ENCODE results near the gene PRDM15.

Gene PRDM15

DNA sequence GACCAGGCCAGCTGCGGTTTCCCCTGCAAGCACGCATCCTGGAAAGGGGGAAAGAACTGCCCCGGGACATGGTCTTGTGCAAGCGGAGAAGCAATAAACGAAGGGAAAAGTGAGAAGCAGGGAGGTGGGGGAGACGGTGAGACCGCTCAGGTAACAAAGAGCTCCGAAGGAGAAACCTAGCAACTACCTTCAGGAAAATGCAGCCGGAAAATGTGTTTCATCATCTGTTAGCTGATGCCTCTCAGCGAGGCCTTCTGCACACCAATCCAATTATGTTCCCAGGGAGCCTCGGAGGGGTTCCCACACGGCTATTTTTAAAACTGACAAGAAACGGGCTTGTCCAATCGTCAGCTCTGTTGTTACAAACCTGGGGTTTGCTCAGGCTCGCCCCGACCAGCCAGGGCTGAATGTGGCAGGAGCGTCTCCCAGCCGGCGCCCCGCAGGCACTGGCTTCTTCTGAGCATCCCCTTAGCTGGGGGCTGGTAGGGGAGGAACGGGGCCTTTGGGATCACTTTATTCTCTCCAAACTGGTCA lies 115.7 kb downstream of the PRDM15 start:
- H3K9ac ChIP-seq (ENCODE audit: low read length): no peak overlapping the region
- no peaks in the 10 kb centered on the region for H3K4me1 ChIP-seq (ENCODE audit: low read length)
- no peaks in the 10 kb centered on the region for H3K79me2 ChIP-seq (ENCODE audit: low read length)
- no peaks in the 10 kb centered on the region for H4K20me1 ChIP-seq (ENCODE audit: insufficient read depth, low read length)
- H3K27me3 ChIP-seq (ENCODE audit: low read depth, low read length): 0 out of 2 replicates have a peak, but pooled peaks cover 3% of the 10 kb centered on the region
- no peak overlapping the region for H3K27ac ChIP-seq (ENCODE audit: low read length)
- no peaks in the 10 kb centered on the region for H3K36me3 ChIP-seq (replicated peaks; ENCODE audit: low read depth, low read length)
- no peak overlapping the region for H2AFZ ChIP-seq (ENCODE audit: low read depth, low read length)
- no peak for TF ChIP-seq EZH2phosphoT487 (IDR thresholded peaks at IDR 0.05; ENCODE audit: low read depth)
- TF ChIP-seq, protein P1, sequence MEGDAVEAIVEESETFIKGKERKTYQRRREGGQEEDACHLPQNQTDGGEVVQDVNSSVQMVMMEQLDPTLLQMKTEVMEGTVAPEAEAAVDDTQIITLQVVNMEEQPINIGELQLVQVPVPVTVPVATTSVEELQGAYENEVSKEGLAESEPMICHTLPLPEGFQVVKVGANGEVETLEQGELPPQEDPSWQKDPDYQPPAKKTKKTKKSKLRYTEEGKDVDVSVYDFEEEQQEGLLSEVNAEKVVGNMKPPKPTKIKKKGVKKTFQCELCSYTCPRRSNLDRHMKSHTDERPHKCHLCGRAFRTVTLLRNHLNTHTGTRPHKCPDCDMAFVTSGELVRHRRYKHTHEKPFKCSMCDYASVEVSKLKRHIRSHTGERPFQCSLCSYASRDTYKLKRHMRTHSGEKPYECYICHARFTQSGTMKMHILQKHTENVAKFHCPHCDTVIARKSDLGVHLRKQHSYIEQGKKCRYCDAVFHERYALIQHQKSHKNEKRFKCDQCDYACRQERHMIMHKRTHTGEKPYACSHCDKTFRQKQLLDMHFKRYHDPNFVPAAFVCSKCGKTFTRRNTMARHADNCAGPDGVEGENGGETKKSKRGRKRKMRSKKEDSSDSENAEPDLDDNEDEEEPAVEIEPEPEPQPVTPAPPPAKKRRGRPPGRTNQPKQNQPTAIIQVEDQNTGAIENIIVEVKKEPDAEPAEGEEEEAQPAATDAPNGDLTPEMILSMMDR (IDR thresholded peaks at IDR 0.05; ENCODE audit: low read depth, low read length): no peak
- H3K9me3 ChIP-seq (ENCODE audit: insufficient read depth, low read length): no peaks in the 10 kb centered on the region
- H3K4me3 ChIP-seq (ENCODE audit: low read length): no peak overlapping the region
- no peak overlapping the region for H3K4me2 ChIP-seq (ENCODE audit: low read length)

DNA sequence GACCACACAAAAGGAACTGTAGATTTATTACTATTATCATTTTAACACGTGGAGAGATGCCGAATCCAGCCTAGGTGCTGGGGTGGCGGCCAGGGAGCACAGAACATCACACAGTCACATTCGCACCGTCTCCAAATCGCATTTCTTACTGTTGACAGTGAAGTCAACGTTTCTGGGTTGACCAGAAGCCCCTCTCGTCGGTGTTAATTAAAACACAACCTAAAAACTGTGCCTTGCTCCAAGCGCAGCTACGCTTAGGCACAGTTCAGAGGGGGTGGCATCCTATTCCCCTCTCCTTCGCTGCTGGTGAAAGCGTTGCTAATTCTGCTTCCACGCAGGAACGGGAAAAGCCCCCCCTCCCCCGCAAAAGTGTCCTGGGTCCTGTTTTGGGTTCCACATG lies 116.4 kb downstream of the PRDM15 start:
- no peak overlapping the region for H2AFZ ChIP-seq (ENCODE audit: low read depth, low read length)
- no peak overlapping the region for H3K27ac ChIP-seq (ENCODE audit: low read length)
- H4K20me1 ChIP-seq (ENCODE audit: insufficient read depth, low read length): no peaks in the 10 kb centered on the region
- H3K4me1 ChIP-seq (ENCODE audit: low read length): no peaks in the 10 kb centered on the region
- H3K9ac ChIP-seq (ENCODE audit: low read length): no peak overlapping the region
- no peaks in the 10 kb centered on the region for H3K36me3 ChIP-seq (replicated peaks; ENCODE audit: low read depth, low read length)
- no peak overlapping the region for H3K4me3 ChIP-seq (ENCODE audit: low read length)
- no peaks in the 10 kb centered on the region for H3K9me3 ChIP-seq (ENCODE audit: insufficient read depth, low read length)
- no peak overlapping the region for H3K4me2 ChIP-seq (ENCODE audit: low read length)
- H3K27me3 ChIP-seq (ENCODE audit: low read depth, low read length): 0 out of 2 replicates have a peak, but pooled peaks cover 3% of the 10 kb centered on the region
- H3K79me2 ChIP-seq (ENCODE audit: low read length): no peaks in the 10 kb centered on the region
- TF ChIP-seq, protein P1 (IDR thresholded peaks at IDR 0.05; ENCODE audit: low read depth, low read length): no peak
- TF ChIP-seq EZH2phosphoT487 (IDR thresholded peaks at IDR 0.05; ENCODE audit: low read depth): no peak

DNA sequence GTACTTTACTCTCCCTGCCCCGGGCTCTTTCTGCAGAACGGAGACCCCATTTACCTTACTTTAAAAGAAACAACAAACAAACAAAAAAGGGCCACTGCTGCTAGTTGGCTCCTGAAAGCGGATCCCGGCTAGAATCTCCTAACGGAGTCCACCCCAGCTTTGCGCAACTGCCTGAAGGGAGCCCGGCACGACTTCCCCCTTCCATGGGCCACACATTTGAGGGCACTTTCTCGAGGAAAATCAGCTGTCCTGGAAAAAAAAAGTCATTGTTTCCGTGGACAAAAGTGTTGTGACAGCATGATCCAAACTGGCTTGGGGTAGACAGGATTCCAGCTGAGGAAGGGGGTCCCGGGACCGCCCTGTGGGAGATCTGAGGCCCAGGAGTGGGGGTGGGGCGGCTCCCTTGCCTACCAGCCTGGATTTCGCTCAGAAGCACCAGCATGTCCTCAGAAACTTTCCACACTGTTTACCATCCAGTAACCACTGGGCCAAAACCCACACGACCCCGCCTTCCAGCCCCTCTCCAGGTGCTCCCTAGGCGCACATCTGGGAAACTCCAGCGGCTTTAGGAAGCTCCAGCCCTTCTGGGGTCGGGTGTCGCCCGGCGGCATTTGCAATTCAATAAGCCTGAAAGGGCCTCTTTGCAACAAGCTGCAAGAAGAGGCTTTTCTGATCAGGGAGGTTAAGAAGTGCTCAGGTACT lies 117.1 kb downstream of the PRDM15 start:
- Histone ChIP-seq H3K9me3 (ENCODE audit: insufficient read depth, low read length) (no peaks in the 10 kb centered on the region), H3K36me3 (replicated peaks; ENCODE audit: low read depth, low read length) (no peaks in the 10 kb centered on the region), H3K4me3 (ENCODE audit: low read length) (no peak overlapping the region), H3K4me1 (ENCODE audit: low read length) (no peaks in the 10 kb centered on the region), H3K79me2 (ENCODE audit: low read length) (no peaks in the 10 kb centered on the region), H3K27me3 (ENCODE audit: low read depth, low read length) (0 out of 2 replicates have a peak, but pooled peaks cover 3% of the 10 kb centered on the region), H3K9ac (ENCODE audit: low read length) (no peak overlapping the region), H3K27ac (ENCODE audit: low read length) (no peak overlapping the region), H2AFZ (ENCODE audit: low read depth, low read length) (no peak overlapping the region), H4K20me1 (ENCODE audit: insufficient read depth, low read length) (no peaks in the 10 kb centered on the region), H3K4me2 (ENCODE audit: low read length) (no peak overlapping the region)
- TF ChIP-seq, protein P1 (IDR thresholded peaks at IDR 0.05; ENCODE audit: low read depth, low read length): no peak
- no peak for TF ChIP-seq EZH2phosphoT487 (IDR thresholded peaks at IDR 0.05; ENCODE audit: low read depth)

DNA sequence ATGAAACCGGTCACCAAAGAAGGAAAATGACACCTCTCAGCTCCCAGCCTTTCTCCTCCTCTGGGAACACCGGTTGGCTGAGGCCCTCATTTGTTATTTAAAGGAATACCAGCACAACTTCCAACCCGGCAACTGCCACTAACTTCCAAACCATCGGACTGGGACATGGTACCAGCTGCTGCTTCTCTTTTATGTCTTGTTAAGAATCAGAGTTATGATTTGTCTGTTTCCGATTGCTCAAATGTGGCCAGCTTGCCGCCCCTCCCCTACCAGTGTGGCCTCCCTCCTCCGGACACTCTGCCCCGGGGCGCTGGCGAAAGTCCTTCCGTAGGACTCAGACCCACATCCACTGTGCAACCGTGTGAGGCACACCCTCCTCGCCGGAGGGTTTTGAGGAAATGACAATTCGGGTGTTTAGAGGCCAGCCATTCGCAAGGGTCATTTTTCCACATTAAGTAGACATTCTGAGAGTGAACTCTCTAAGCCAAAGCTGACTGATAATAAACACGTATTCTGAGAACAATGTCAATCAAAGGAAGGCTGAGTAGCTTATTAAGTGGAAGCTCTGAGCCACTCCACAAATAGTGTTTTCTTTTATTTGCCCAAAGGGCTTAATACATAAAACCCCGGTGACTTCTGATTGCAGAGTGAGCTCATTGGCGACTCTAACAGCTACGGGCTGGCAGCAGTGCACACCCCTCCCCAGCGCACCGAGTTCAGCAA lies 117.8 kb downstream of the PRDM15 start:
- TF ChIP-seq EZH2phosphoT487 (IDR thresholded peaks at IDR 0.05; ENCODE audit: low read depth): no peak
- TF ChIP-seq, protein P1 (IDR thresholded peaks at IDR 0.05; ENCODE audit: low read depth, low read length): no peak
- Histone ChIP-seq H3K9ac (ENCODE audit: low read length) (no peak overlapping the region), H4K20me1 (ENCODE audit: insufficient read depth, low read length) (no peaks in the 10 kb centered on the region), H3K27me3 (ENCODE audit: low read depth, low read length) (0 out of 2 replicates have a peak, but pooled peaks cover 3% of the 10 kb centered on the region), H3K79me2 (ENCODE audit: low read length) (no peaks in the 10 kb centered on the region), H3K4me1 (ENCODE audit: low read length) (no peaks in the 10 kb centered on the region), H3K27ac (ENCODE audit: low read length) (no peak overlapping the region), H3K4me3 (ENCODE audit: low read length) (no peak overlapping the region), H3K9me3 (ENCODE audit: insufficient read depth, low read length) (no peaks in the 10 kb centered on the region), H3K4me2 (ENCODE audit: low read length) (no peak overlapping the region), H3K36me3 (replicated peaks; ENCODE audit: low read depth, low read length) (no peaks in the 10 kb centered on the region), H2AFZ (ENCODE audit: low read depth, low read length) (no peak overlapping the region)

Data from OCI-LY3 (cell line).